GM12878 (cell line): Measurements from ENCODE around the gene CCND2. TPM values are rescaled to one million over a fixed set of nuclear protein-coding genes. Genes with fewer than 3 reads are reported as not detected.

Experiments used
- ATAC-seq: fragments of 200-7000 bp; cut with Tn5 transposase; 3 replicates; pipeline ENCODE4 v1.9.1; 2020; ENCODE audit warnings: mild to moderate bottlenecking, moderate library complexity
- BruUV-seq: library from RNA; stranded (reverse); fragments of 400-500 nt; replicated peaks from 2 replicates; lab custom pipeline; 2021; lab: Mats Ljungman, UMichigan
- CTCF ChIA-PET: fragments of 300-600 bp; sonication (Branson Sonifier 250); formaldehyde crosslinking; extraction: SDS; loops from one replicate; lab custom pipeline; 2021; ENCODE audit warnings: inconsistent platforms; lab: Yijun Ruan, JAX
- POLR2A ChIA-PET: fragments of 350-600 bp; formaldehyde crosslinking; extraction: SDS; loops from one replicate; lab custom pipeline; 2021; ENCODE audit warnings: inconsistent platforms; lab: Charles Lee
- RAD21 ChIA-PET: fragments of 300-600 bp; sonication (Branson Sonifier 250); formaldehyde crosslinking; loops from one replicate; lab custom pipeline; 2023; ENCODE audit warnings: antibody characterized with exemption; ENCODE audit not compliant: unreplicated experiment; lab: Charles Lee
- SMC1A ChIA-PET: fragments of 300-600 bp; sonication (Branson Sonifier 250); formaldehyde crosslinking; loops from one replicate; lab custom pipeline; 2023; ENCODE audit not compliant: unreplicated experiment, uncharacterized antibody; lab: Charles Lee
- DNase-seq: peaks from one replicate; pipeline ENCODE4 v3.0.0-alpha.2; 2011; ENCODE audit warnings: low read depth, low spot score
- FAIRE-seq: peaks from 3 replicates; lab custom pipeline; 2011; peaks lifted over from hg19 to GRCh38; lab: Jason Lieb, UNC
- H2AFZ ChIP-seq: 2 replicates; pipeline ENCODE4 v1.6.0; 2011; ENCODE audit warnings: low read depth, low read length, control low read depth; ENCODE audit not compliant: control insufficient read depth
- H3K27ac ChIP-seq: 2 replicates; pipeline ENCODE4 v1.5.1; 2011; ENCODE audit warnings: control low read depth; ENCODE audit not compliant: control insufficient read depth, insufficient read depth
- H3K27me3 ChIP-seq, 2 experiments: replicated peaks in 1 of 2; 2 replicates each; pipeline versions ENCODE4 v1.6.0 to v1.6.1; 2011; ENCODE audit warnings: low read length in 1 of 2; ENCODE audit not compliant: control insufficient read depth in 2 of 2, insufficient read depth in 2 of 2
- H3K36me3 ChIP-seq, 2 experiments: 2 replicates each; pipeline ENCODE4 v1.5.1; 2011; ENCODE audit warnings: low read length in 1 of 2; ENCODE audit not compliant: control insufficient read depth in 2 of 2, insufficient read depth in 2 of 2
- H3K4me1 ChIP-seq: 2 replicates; pipeline ENCODE4 v1.6.1; 2011; ENCODE audit warnings: mild to moderate bottlenecking, low read length, moderate library complexity, mixed read lengths; ENCODE audit not compliant: control insufficient read depth, insufficient read depth
- H3K4me2 ChIP-seq: 2 replicates; pipeline ENCODE4 v1.6.0; 2011; ENCODE audit warnings: control low read depth; ENCODE audit not compliant: control insufficient read depth, insufficient read depth
- H3K4me3 ChIP-seq: fragments of 200-600 bp; sonication (generic); 2 replicates; pipeline ENCODE4 v1.5.1; 2016
- H3K79me2 ChIP-seq: 2 replicates; pipeline ENCODE4 v1.6.0; 2011; ENCODE audit warnings: low read length; ENCODE audit not compliant: control insufficient read depth, insufficient read depth
- H3K9ac ChIP-seq: 2 replicates; pipeline ENCODE4 v1.8.0; 2011; ENCODE audit warnings: low read length, control low read depth, mixed read lengths; ENCODE audit not compliant: control insufficient read depth, insufficient read depth
- H3K9me3 ChIP-seq: replicated peaks from 3 replicates; pipeline ENCODE4 v1.5.1; 2011; ENCODE audit warnings: mild to moderate bottlenecking, low read length; ENCODE audit not compliant: control insufficient read depth, insufficient read depth
- H4K20me1 ChIP-seq: 2 replicates; pipeline ENCODE4 v1.6.0; 2011; ENCODE audit not compliant: control insufficient read depth, insufficient read depth
- BHLHE40 ChIP-seq, 2 experiments: fragments of 450-650 bp in 1 of 2; IDR thresholded peaks; 2 replicates each; pipeline ENCODE4 v1.6.1; 2011 to 2017; ENCODE audit warnings: low read depth in 2 of 2, borderline replicate concordance in 1 of 2, improper control_type of control experiment in 1 of 2, low read length in 1 of 2, mild to moderate bottlenecking in 1 of 2
- CBFB ChIP-seq: IDR thresholded peaks from 2 replicates; pipeline ENCODE4 v1.6.1; 2016; ENCODE audit warnings: antibody characterized with exemption, low read depth
- PAX8 ChIP-seq: fragments of 450-650 bp; IDR thresholded peaks from 2 replicates; pipeline ENCODE4 v1.6.1; 2017; ENCODE audit warnings: mild to moderate bottlenecking, moderate library complexity
- POLR2A ChIP-seq: IDR thresholded peaks from 2 replicates; pipeline ENCODE4 v1.6.1; 2011; ENCODE audit warnings: low read depth, mild to moderate bottlenecking, low read length
- POLR2AphosphoS5 ChIP-seq: IDR thresholded peaks from 2 replicates; pipeline ENCODE4 v1.6.1; 2011; ENCODE audit warnings: mild to moderate bottlenecking, low read length, inconsistent platforms
- RUNX3 ChIP-seq: IDR thresholded peaks from 2 replicates; pipeline ENCODE4 v1.6.1; 2012; ENCODE audit warnings: low read length, inconsistent platforms
- SPI1 ChIP-seq: IDR thresholded peaks from 2 replicates; pipeline ENCODE4 v1.6.1; 2011; ENCODE audit warnings: low read depth, mild to moderate bottlenecking, low read length, moderate library complexity, borderline replicate concordance; ENCODE audit not compliant: insufficient read depth
- ZNF217 ChIP-seq: fragments of 450-650 bp; IDR thresholded peaks from 2 replicates; pipeline ENCODE4 v1.6.1; 2017; ENCODE audit warnings: antibody characterized with exemption, mild to moderate bottlenecking
- WGBS: methylation state at CpG from one replicate; pipeline ENCODE4 v1.1.6; 2016; ENCODE audit warnings: low lambda C conversion rate; ENCODE audit not compliant: insufficient replicate concordance, insufficient coverage; ENCODE audit errors: missing lambda C conversion rate; 5-methylcytosine and 5-hydroxymethylcytosine counted together
- in situ Hi-C: fragments of 300-500 bp; cut with MboI; formaldehyde crosslinking; loops from 9 replicates; pipeline ENCODE4 v1.14.3; 2018; ENCODE audit warnings: mixed read lengths
- intact Hi-C: fragments of 100-400 bp; cut with micrococcal nuclease; formaldehyde crosslinking; loops from one replicate; pipeline ENCODE4 v1.14.2; 2022; ENCODE audit not compliant: unreplicated experiment
- polyA plus RNA-seq, 11 experiments: library from polyadenylated mRNA; depleted of rRNA in 4 of 11; unstranded in 6 of 11; stranded (reverse) in 5 of 11; fragments of >200 nt; fragmentation: Nextera tagmentation in 4 of 11; fragmentation: Illumina TruSeq in 1 of 11; extraction: Ambion mirVana in 4 of 11; extraction: Trizol in 1 of 11; gene quantifications; 1 replicate in 1 of 11; 2 replicates in 10 of 11; pipeline versions ENCODE4 v1.2.1 to v1.2.3, GENCODE V29; 2011 to 2016; ENCODE audit warnings: inconsistent platforms in 2 of 11, missing spikeins in 2 of 11, low read depth in 1 of 11
- total RNA-seq, 4 experiments: library from RNA; depleted of rRNA in 3 of 4; stranded (reverse); fragments of >200 nt in 3 of 4; fragmentation: Illumina TruSeq in 1 of 4; extraction: Trizol in 1 of 4; gene quantifications; 2 replicates each; pipeline versions ENCODE4 v1.2.1 to v1.2.3, GENCODE V29; 2013 to 2021
- TF ChIP-seq, protein P1 (sequence below): fragments of 450-650 bp; IDR thresholded peaks from 2 replicates; pipeline ENCODE4 v1.6.1; 2016; ENCODE audit warnings: mild to moderate bottlenecking
- TF ChIP-seq, protein P2 (sequence below), 3 experiments: IDR thresholded peaks in 2 of 3; conservative IDR thresholded peaks in 1 of 3; 2 replicates each; pipeline ENCODE4 v1.5.1; 2011; ENCODE audit warnings: low read depth in 3 of 3, low read length in 3 of 3, mild to moderate bottlenecking in 3 of 3, control low read depth in 2 of 3, moderate library complexity in 2 of 3, inconsistent platforms in 1 of 3, mixed read lengths in 1 of 3; ENCODE audit not compliant: control insufficient read depth in 2 of 3, insufficient read depth in 1 of 3; ENCODE audit errors: extremely low read depth in 1 of 3

Gene CCND2
- total and polyA plus RNA-seq, 10 of the 15 experiments (the other 5 are each of a cell fraction or from before 2014, with no cell fraction given), result 30.1 to 263 (median 152) TPM

DNA sequence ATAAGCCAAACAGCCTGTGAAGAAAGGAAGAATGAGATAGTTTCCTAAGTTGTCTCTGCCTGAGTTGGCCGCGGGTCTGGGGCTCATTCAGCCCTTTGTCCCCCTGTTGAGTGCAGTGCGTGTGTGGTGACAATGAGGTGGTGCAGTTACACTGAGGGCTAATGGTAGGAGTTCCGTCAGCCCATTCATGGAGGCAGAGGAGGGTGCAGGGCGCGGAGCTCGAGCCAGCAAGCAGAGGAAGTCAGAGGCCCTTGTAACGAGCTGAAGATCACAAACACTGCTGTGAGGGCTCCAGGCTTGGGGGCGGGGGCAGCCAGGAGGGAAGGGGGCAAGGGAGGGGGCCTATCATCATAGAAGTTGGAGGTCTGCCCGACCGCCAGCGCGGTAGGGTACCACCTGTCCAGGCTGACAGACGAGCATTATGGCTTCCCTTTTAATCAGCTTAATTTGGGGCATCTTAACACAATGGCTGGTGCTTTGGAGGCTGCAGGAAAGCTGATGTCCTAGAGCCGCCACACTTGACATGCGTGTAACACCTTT, 20.5 kb downstream of the CCND2 start:
- no peak for TF ChIP-seq PAX8
- peak; percentile 51; the same call in 1 of the 2 replicates for TF ChIP-seq POLR2A
- TF ChIP-seq, protein P1, sequence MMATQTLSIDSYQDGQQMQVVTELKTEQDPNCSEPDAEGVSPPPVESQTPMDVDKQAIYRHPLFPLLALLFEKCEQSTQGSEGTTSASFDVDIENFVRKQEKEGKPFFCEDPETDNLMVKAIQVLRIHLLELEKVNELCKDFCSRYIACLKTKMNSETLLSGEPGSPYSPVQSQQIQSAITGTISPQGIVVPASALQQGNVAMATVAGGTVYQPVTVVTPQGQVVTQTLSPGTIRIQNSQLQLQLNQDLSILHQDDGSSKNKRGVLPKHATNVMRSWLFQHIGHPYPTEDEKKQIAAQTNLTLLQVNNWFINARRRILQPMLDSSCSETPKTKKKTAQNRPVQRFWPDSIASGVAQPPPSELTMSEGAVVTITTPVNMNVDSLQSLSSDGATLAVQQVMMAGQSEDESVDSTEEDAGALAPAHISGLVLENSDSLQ, result no peak
- no peak for TF ChIP-seq SPI1
- TF ChIP-seq CBFB, result no peak
- TF ChIP-seq ZNF217, result no peak
- peaks cover 37 to 40% of the 10 kb centered on the region in 2 experiments for H3K36me3 ChIP-seq
- POLR2A ChIA-PET, result interaction anchor here (0.6 to 1.3 kb wide), 6 partner anchors 14 to 142 kb away, joined by 3 to 5 read pairs (median 4); no protein-coding TSS in a partner anchor
- no peak overlapping the region for H2AFZ ChIP-seq
- peaks cover 27% of the 10 kb centered on the region for H3K79me2 ChIP-seq
- SMC1A ChIA-PET, result interaction anchor here (1.2 to 1.4 kb wide), 2 partner anchors 301 to 329 kb away, joined by 3 read pairs; no protein-coding TSS in a partner anchor
- no TSS peak for BruUV-seq
- WGBS, result 90% methylated on average over 13 of the region's 16 CpGs
- H3K4me1 ChIP-seq, result no peaks in the 10 kb centered on the region
- DNase-seq, result no peak
- H3K27ac ChIP-seq, result no peak overlapping the region
- no peak overlapping the region for H3K4me2 ChIP-seq
- ATAC-seq, result no peak
- no peaks in the 10 kb centered on the region for H3K9me3 ChIP-seq
- CTCF ChIA-PET, result no interaction called here
- in situ Hi-C loops, result no loop called here
- no peak overlapping the region for H3K4me3 ChIP-seq
- peaks cover 6% of the 10 kb centered on the region for H4K20me1 ChIP-seq
- FAIRE-seq, result no peak
- H3K9ac ChIP-seq, result no peak overlapping the region
- no peaks in the 10 kb centered on the region for H3K27me3 ChIP-seq
- RAD21 ChIA-PET, result interaction anchor here (0.8 kb wide), 1 partner anchor 11 kb away, joined by 4 read pairs; no protein-coding TSS in a partner anchor
- intact Hi-C loops, result no loop called here

DNA sequence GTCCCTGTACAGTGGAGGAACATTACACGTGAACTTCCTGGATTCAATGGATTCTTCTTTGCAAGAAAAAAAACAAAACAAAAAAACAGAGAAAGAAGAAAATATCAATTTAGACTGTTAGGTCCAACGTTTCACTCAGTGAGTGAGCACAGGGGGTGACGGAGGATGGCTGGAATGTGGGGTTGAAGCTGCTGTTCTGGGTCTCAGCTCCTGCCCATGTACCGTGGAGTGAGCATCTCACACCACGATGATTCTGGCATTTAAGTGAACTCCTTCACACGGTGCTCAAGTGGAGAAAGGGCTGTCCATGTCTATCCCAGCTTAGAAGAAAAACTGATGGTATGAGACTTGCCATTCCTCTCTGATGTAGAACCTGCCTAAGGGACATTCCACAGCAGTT, 23.2 kb downstream of the CCND2 start:
- H3K4me1 ChIP-seq, result no peaks in the 10 kb centered on the region
- no peak overlapping the region for H3K9ac ChIP-seq
- H3K36me3 ChIP-seq, result peaks cover 40 to 47% of the 10 kb centered on the region in 2 experiments
- no peak for ATAC-seq
- ChIA-PET RAD21 (no interaction called here), CTCF (no interaction called here), SMC1A (no interaction called here), POLR2A (interaction anchor here (0.6 to 0.8 kb wide), 3 partner anchors 182 to 286 kb away, joined by 4 to 8 read pairs (median 4); no protein-coding TSS in a partner anchor)
- no peak overlapping the region for H3K4me3 ChIP-seq
- H3K27ac ChIP-seq, result no peak overlapping the region
- no peak overlapping the region for H3K4me2 ChIP-seq
- peaks cover 16% of the 10 kb centered on the region for H3K79me2 ChIP-seq
- BruUV-seq, result no TSS peak
- intact Hi-C loops, result no loop called here
- no peaks in the 10 kb centered on the region for H3K27me3 ChIP-seq
- 82% methylated on average over 6 of the region's 6 CpGs for WGBS
- in situ Hi-C loops, result no loop called here
- H3K9me3 ChIP-seq, result no peaks in the 10 kb centered on the region
- no peak for DNase-seq
- no peak for FAIRE-seq
- H4K20me1 ChIP-seq, result peaks cover 6% of the 10 kb centered on the region
- no peak overlapping the region for H2AFZ ChIP-seq
- TF ChIP-seq POLR2AphosphoS5 (no peak), RUNX3 (no peak), BHLHE40 (IDR thresholded peaks at IDR 0.05; ENCODE audit: borderline replicate concordance in 1 of 2, low read depth in 2 of 2, low read length in 1 of 2) (no peak)
- TF ChIP-seq, protein P2, sequence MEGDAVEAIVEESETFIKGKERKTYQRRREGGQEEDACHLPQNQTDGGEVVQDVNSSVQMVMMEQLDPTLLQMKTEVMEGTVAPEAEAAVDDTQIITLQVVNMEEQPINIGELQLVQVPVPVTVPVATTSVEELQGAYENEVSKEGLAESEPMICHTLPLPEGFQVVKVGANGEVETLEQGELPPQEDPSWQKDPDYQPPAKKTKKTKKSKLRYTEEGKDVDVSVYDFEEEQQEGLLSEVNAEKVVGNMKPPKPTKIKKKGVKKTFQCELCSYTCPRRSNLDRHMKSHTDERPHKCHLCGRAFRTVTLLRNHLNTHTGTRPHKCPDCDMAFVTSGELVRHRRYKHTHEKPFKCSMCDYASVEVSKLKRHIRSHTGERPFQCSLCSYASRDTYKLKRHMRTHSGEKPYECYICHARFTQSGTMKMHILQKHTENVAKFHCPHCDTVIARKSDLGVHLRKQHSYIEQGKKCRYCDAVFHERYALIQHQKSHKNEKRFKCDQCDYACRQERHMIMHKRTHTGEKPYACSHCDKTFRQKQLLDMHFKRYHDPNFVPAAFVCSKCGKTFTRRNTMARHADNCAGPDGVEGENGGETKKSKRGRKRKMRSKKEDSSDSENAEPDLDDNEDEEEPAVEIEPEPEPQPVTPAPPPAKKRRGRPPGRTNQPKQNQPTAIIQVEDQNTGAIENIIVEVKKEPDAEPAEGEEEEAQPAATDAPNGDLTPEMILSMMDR (IDR thresholded peaks at IDR 0.05 in 2 of 3, conservative IDR thresholded peaks at IDR 0.05 in 1 of 3; ENCODE audit: control insufficient read depth in 2 of 3, extremely low read depth in 1 of 3, insufficient read depth in 1 of 3, low read depth in 3 of 3, low read length in 3 of 3), result no peak
